ENCODE results near the gene RORB.

DNA sequence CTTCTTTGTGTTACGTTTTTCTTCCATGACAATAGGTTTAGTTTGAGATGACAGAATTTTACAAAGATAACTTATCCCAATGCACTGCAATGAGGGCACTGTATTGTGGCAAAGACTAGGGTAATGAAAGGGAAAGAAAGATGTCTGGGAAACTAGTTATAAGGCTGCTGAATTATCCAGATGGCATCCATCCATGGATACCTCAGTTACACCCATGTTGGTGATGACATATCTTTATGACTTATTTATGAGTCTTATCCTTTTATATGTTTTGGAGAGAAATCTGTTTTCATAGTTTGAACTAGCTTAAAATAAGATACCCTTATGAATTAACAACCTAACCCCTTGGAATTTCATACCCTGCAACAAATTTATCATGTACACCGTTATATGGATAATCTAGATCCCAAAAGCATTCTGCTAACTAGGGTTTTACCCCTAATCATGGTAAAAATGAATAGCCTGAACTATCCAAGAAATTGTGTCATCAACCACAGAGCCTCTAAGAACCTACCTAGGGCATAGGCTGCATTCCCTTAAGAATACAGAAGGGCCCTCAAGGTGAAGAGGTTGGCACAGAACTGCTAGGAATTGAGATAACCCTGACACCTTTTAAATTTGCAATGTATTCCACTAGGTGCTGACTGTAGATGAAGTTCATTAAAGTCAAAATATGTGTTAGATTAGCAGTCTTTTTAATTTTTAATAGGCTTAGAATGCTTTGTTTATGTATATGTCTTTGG, 49.5 kb upstream of the RORB start:
- no peak for TF ChIP-seq TEAD4 (IDR thresholded peaks at IDR 0.05)
- no peak for TF ChIP-seq ZBTB7A (IDR thresholded peaks at IDR 0.05; ENCODE audit: low read depth)
- TF ChIP-seq, protein P1, sequence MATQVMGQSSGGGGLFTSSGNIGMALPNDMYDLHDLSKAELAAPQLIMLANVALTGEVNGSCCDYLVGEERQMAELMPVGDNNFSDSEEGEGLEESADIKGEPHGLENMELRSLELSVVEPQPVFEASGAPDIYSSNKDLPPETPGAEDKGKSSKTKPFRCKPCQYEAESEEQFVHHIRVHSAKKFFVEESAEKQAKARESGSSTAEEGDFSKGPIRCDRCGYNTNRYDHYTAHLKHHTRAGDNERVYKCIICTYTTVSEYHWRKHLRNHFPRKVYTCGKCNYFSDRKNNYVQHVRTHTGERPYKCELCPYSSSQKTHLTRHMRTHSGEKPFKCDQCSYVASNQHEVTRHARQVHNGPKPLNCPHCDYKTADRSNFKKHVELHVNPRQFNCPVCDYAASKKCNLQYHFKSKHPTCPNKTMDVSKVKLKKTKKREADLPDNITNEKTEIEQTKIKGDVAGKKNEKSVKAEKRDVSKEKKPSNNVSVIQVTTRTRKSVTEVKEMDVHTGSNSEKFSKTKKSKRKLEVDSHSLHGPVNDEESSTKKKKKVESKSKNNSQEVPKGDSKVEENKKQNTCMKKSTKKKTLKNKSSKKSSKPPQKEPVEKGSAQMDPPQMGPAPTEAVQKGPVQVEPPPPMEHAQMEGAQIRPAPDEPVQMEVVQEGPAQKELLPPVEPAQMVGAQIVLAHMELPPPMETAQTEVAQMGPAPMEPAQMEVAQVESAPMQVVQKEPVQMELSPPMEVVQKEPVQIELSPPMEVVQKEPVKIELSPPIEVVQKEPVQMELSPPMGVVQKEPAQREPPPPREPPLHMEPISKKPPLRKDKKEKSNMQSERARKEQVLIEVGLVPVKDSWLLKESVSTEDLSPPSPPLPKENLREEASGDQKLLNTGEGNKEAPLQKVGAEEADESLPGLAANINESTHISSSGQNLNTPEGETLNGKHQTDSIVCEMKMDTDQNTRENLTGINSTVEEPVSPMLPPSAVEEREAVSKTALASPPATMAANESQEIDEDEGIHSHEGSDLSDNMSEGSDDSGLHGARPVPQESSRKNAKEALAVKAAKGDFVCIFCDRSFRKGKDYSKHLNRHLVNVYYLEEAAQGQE (IDR thresholded peaks at IDR 0.05; ENCODE audit: low read depth): no peak
- TF ChIP-seq EP300 (IDR thresholded peaks at IDR 0.05; ENCODE audit: borderline replicate concordance): no peak
- no peak for TF ChIP-seq NFIC (IDR thresholded peaks at IDR 0.05)

Data from Ishikawa (cell line).